Peyer's patch (tissue), 4 donors: Measurements from ENCODE around the gene HS3ST2. TPM values are rescaled to one million over a fixed set of nuclear protein-coding genes. Genes with fewer than 3 reads are reported as not detected.

Experiments
- DNase-seq, 3 donors: peaks; one replicate each; pipeline ENCODE4 v3.0.0-alpha.2; 2017 to 2019
- H3K27ac ChIP-seq, 4 donors: fragments of 200-600 bp; sonication (generic); one replicate each; pipeline ENCODE4 v1.5.1; 2016 to 2019
- H3K27me3 ChIP-seq, 2 donors: fragments of 200-600 bp; sonication (generic); one replicate each; pipeline ENCODE4 v1.5.1; 2019
- H3K36me3 ChIP-seq, 3 donors: fragments of 200-600 bp; sonication (generic); one replicate each; pipeline ENCODE4 v1.5.1; 2016 to 2019
- H3K4me1 ChIP-seq, 4 donors: fragments of 200-600 bp; sonication (generic); one replicate each; pipeline ENCODE4 v1.5.1; 2016 to 2019
- H3K4me3 ChIP-seq, 4 donors: fragments of 200-600 bp; sonication (generic); 1 replicate in 3 of 4; 2 replicates in 1 of 4; pipeline ENCODE4 v1.5.1; 2016 to 2019; ENCODE audit warnings: mild to moderate bottlenecking in 1 of 4
- H3K9me3 ChIP-seq, 4 donors: fragments of 200-600 bp; sonication (generic); one replicate each; pipeline ENCODE4 v1.5.1; 2016 to 2019; ENCODE audit warnings: mild to moderate bottlenecking in 1 of 4
- CTCF ChIP-seq, 6 experiments: fragments of 450-650 bp in 4 of 6; fragments of 200-600 bp in 2 of 6; sonication (generic) in 1 of 6; IDR thresholded peaks; one replicate each; pipeline ENCODE4 v1.5.1; 2017 to 2019; ENCODE audit warnings: antibody characterized with exemption in 6 of 6, mild to moderate bottlenecking in 3 of 6, moderate library complexity in 1 of 6
- POLR2A ChIP-seq, 2 donors: fragments of 450-650 bp; IDR thresholded peaks; one replicate each; pipeline ENCODE4 v1.5.1; 2017; ENCODE audit warnings: antibody characterized with exemption in 2 of 2, mild to moderate bottlenecking in 2 of 2, moderate library complexity in 2 of 2
- total RNA-seq, 4 donors: library from RNA; depleted of rRNA; stranded (reverse); fragments of >200 nt; gene quantifications; one replicate each; pipeline ENCODE4 v1.1.0, GENCODE V29; 2016

HS3ST2 gene
- total RNA-seq, 4 donors from 2014 or later: 0.40 TPM; not detected in 3

- Histone ChIP-seq H3K27me3 (no peaks in the 10 kb centered on the region), H3K4me1 (no peaks in the 10 kb centered on the region), H3K9me3 (no peaks in the 10 kb centered on the region), H3K27ac (no peak overlapping the region), H3K4me3 (no peak overlapping the region), H3K36me3 (no peaks in the 10 kb centered on the region)
- no peak for DNase-seq
- TF ChIP-seq CTCF (IDR thresholded peaks at IDR 0.05) (no peak), POLR2A (IDR thresholded peaks at IDR 0.05) (no peak)
Observed at GRCh38 chr16:22775220-22775922, 38.6 kb upstream of the HS3ST2 start.

- H3K27me3 ChIP-seq: no peaks in the 10 kb centered on the region
- no peak for DNase-seq
- H3K36me3 ChIP-seq: no peaks in the 10 kb centered on the region
- H3K27ac ChIP-seq: no peak overlapping the region
- H3K4me1 ChIP-seq: no peaks in the 10 kb centered on the region
- H3K4me3 ChIP-seq: no peak overlapping the region
- H3K9me3 ChIP-seq: no peaks in the 10 kb centered on the region
- TF ChIP-seq POLR2A (IDR thresholded peaks at IDR 0.05): no peak
Observed at GRCh38 chr16:22781480-22781879, 32.5 kb upstream of the HS3ST2 start.

GRCh38 chr16:22782314-22782713, 31.6 kb upstream of the HS3ST2 start:
- no peaks in the 10 kb centered on the region for H3K9me3 ChIP-seq
- no peaks in the 10 kb centered on the region for H3K27me3 ChIP-seq
- H3K4me1 ChIP-seq: no peaks in the 10 kb centered on the region
- DNase-seq: no peak
- H3K36me3 ChIP-seq: no peaks in the 10 kb centered on the region
- H3K4me3 ChIP-seq: no peak overlapping the region
- TF ChIP-seq CTCF (IDR thresholded peaks at IDR 0.05) (no peak), POLR2A (IDR thresholded peaks at IDR 0.05) (no peak)
- no peak overlapping the region for H3K27ac ChIP-seq

DNA sequence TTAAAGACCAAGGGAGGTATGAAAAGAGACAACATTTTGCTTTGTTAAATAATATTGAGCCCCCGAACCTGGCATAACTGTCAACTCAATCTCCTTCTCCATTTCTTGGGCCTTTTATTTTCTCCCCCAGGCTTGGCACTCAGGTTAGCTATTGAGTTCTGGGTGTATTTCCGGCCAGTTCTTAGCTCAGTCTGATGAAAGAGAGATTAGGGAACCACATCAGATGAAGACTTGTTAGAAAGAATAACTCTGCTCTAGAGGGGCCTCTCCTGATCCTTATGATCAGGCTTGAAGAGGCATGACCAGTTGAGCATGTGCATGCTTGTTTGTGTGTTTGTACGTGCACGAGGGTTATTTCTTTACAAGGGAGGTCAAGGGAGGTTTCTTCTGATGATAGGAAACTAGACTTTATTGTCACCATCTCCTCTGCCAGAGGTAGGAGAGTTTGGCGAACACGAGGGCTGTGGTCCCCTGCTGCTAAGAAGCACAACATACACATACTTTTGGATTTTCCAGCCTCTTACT, 29.2 kb upstream of the HS3ST2 start:
- H3K27ac ChIP-seq: no peak overlapping the region
- no peaks in the 10 kb centered on the region for H3K4me1 ChIP-seq
- H3K4me3 ChIP-seq: no peak overlapping the region
- no peak for DNase-seq
- no peaks in the 10 kb centered on the region for H3K9me3 ChIP-seq
- no peaks in the 10 kb centered on the region for H3K27me3 ChIP-seq
- TF ChIP-seq CTCF (IDR thresholded peaks at IDR 0.05) (no peak), POLR2A (IDR thresholded peaks at IDR 0.05) (no peak)
- no peaks in the 10 kb centered on the region for H3K36me3 ChIP-seq

- no peak overlapping the region for H3K27ac ChIP-seq
- H3K9me3 ChIP-seq: no peaks in the 10 kb centered on the region
- H3K27me3 ChIP-seq: no peaks in the 10 kb centered on the region
- DNase-seq: no peak
- no peaks in the 10 kb centered on the region for H3K4me1 ChIP-seq
- no peaks in the 10 kb centered on the region for H3K36me3 ChIP-seq
- H3K4me3 ChIP-seq: no peak overlapping the region
- TF ChIP-seq CTCF (IDR thresholded peaks at IDR 0.05) (no peak), POLR2A (IDR thresholded peaks at IDR 0.05) (no peak)
Observed at GRCh38 chr16:22785552-22785951, 28.4 kb upstream of the HS3ST2 start.

- Histone ChIP-seq H3K4me1 (no peaks in the 10 kb centered on the region), H3K27ac (no peak overlapping the region), H3K9me3 (no peaks in the 10 kb centered on the region), H3K4me3 (no peak overlapping the region), H3K27me3 (no peaks in the 10 kb centered on the region), H3K36me3 (no peaks in the 10 kb centered on the region)
- TF ChIP-seq POLR2A (IDR thresholded peaks at IDR 0.05) (no peak), CTCF (IDR thresholded peaks at IDR 0.05) (no peak)
- DNase-seq: no peak
Observed at GRCh38 chr16:22786284-22786683, 27.7 kb upstream of the HS3ST2 start.
